ENCODE measurements around the gene CAPN5. TPM values are rescaled to one million over a fixed set of nuclear protein-coding genes. Genes with fewer than 3 reads are reported as not detected.

Gene CAPN5
- polyA plus RNA-seq, 1 experiment = 18.4 TPM

DNA sequence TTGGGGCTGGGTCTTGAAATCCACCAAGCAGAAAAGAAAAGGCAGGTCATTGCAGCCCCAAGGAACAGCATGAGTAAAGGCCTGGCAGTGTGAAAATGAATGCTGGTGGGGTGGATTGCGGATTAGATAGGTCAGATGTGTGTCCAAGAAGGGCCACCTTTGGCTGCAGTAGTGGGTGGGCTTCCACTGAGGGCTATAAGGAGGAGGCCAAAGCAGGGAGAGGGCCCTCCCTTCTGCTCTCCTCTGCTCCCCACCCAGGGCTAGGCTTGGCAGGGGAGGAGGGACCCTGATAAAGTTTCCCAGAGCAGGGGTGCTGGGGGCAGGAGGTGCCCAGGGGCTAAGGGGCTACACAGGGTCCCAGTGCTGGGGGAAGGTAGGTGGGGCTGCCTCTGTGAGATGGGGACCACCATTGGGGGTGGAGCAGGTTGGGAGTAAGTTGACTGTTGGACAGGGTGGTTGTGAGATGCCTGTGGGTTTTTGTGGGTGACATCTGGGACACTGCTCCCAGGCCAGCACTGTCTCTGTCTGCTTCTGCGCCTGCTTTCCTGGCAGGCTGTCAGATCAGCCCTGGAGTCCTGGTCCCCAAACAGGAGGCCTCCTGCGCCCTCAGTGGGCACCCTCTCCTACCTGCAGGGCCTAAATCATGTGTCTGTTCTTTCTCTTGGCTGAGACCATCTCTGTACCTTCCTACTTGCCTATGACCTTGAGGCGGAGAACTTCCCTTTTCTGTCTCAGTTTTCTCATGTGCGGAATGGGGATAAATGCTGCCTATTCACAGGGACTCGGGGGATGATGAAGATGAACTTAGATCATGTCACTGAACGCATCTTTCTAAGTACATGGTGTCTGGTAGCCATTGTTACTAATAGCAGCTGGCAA, 1.9 kb downstream of the CAPN5 start:
- no peak overlapping the region for H3K4me3 ChIP-seq (ENCODE audit: low read depth, low read length)
- no peaks in the 10 kb centered on the region for H3K27me3 ChIP-seq (ENCODE audit: control insufficient read depth, insufficient read depth, low read length)
- ChIA-PET POLR2A (no interaction called here), CTCF (interaction anchor here (1.0 to 2.1 kb wide), 3 partner anchors 21 to 23 kb away, joined by 3 to 12 read pairs (median 5); no protein-coding TSS in a partner anchor)
- no peaks in the 10 kb centered on the region for H3K36me3 ChIP-seq (ENCODE audit: control insufficient read depth, insufficient read depth, low read length)
- no peak for DNase-seq (ENCODE audit: low read depth)
- TF ChIP-seq CTCF (IDR thresholded peaks at IDR 0.05; ENCODE audit: insufficient read depth, low read depth, low read length) = no peak

DNA sequence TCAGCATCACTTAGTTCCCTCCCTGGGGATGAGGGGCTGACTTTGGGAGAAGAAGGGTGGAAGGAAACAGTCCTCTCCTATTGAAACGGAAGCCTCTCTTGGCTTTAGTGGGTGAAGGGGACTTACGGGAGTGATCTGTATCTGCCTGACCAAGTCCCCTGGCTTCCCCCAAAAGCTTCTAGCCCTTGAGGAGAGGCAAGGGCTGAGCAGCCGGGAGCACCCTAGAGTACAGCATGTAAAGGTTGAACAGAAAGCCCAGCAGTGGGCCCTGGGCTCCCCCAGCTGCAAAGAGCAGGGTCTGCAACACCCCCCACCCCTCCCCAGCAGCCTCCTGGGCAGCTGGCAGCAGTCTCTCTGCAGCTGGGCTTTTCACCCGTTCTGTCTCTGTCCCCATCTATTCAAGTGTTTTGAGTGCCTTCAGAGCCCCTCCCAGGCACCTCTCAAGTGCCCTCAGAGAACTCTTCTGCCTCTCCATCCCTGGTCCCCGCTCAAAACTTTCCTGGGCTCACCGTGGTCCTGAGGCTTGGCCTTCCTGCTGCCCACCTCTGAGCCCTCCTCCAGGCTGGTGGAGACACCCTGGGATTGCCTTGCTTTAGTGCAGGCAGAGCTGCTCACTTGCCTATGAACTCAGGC, 2.7 kb downstream of the CAPN5 start:
- Histone ChIP-seq H3K4me3 (ENCODE audit: low read depth, low read length) (no peak overlapping the region), H3K36me3 (ENCODE audit: control insufficient read depth, insufficient read depth, low read length) (no peaks in the 10 kb centered on the region), H3K27me3 (ENCODE audit: control insufficient read depth, insufficient read depth, low read length) (no peaks in the 10 kb centered on the region)
- no peak for DNase-seq (ENCODE audit: low read depth)
- ChIA-PET POLR2A (no interaction called here), CTCF (interaction anchor here (1.1 to 2.1 kb wide), 3 partner anchors 21 to 43 kb away, joined by 4 to 12 read pairs (median 5); no protein-coding TSS in a partner anchor)
- TF ChIP-seq CTCF (IDR thresholded peaks at IDR 0.05; ENCODE audit: insufficient read depth, low read depth, low read length) = no peak

- no peak overlapping the region for H3K4me3 ChIP-seq (ENCODE audit: low read depth, low read length)
- no peaks in the 10 kb centered on the region for H3K27me3 ChIP-seq (ENCODE audit: control insufficient read depth, insufficient read depth, low read length)
- POLR2A ChIA-PET = no interaction called here
- H3K36me3 ChIP-seq (ENCODE audit: control insufficient read depth, insufficient read depth, low read length) = no peaks in the 10 kb centered on the region
- CTCF ChIA-PET = interaction anchor here (1.1 to 2.1 kb wide), 3 partner anchors 20 to 43 kb away, joined by 4 to 12 read pairs (median 5); no protein-coding TSS in a partner anchor
- no peak for TF ChIP-seq CTCF (IDR thresholded peaks at IDR 0.05; ENCODE audit: insufficient read depth, low read depth, low read length)
- no peak for DNase-seq (ENCODE audit: low read depth)
These were observed 3.3 kb downstream of the CAPN5 start for GRCh38 chr11:77069969-77070582.

GRCh38 chr11:77071077-77071476, 4.3 kb downstream of the CAPN5 start:
- no peak overlapping the region for H3K4me3 ChIP-seq (ENCODE audit: low read depth, low read length)
- ChIA-PET POLR2A (no interaction called here), CTCF (interaction anchor here (2.1 kb wide), 1 partner anchor 19 kb away, joined by 12 read pairs; no protein-coding TSS in a partner anchor)
- TF ChIP-seq CTCF (IDR thresholded peaks at IDR 0.05; ENCODE audit: insufficient read depth, low read depth, low read length) = no peak
- DNase-seq (ENCODE audit: low read depth) = no peak
- H3K36me3 ChIP-seq (ENCODE audit: control insufficient read depth, insufficient read depth, low read length) = no peaks in the 10 kb centered on the region
- no peaks in the 10 kb centered on the region for H3K27me3 ChIP-seq (ENCODE audit: control insufficient read depth, insufficient read depth, low read length)
